A204.1 (cell line): ENCODE results near the gene ZNF467.

Source experiments
- FAIRE-seq: peaks from 2 replicates; lab custom pipeline; 2012; peaks lifted over from hg19 to GRCh38; lab: Jason Lieb, UNC

ZNF467 gene

DNA sequence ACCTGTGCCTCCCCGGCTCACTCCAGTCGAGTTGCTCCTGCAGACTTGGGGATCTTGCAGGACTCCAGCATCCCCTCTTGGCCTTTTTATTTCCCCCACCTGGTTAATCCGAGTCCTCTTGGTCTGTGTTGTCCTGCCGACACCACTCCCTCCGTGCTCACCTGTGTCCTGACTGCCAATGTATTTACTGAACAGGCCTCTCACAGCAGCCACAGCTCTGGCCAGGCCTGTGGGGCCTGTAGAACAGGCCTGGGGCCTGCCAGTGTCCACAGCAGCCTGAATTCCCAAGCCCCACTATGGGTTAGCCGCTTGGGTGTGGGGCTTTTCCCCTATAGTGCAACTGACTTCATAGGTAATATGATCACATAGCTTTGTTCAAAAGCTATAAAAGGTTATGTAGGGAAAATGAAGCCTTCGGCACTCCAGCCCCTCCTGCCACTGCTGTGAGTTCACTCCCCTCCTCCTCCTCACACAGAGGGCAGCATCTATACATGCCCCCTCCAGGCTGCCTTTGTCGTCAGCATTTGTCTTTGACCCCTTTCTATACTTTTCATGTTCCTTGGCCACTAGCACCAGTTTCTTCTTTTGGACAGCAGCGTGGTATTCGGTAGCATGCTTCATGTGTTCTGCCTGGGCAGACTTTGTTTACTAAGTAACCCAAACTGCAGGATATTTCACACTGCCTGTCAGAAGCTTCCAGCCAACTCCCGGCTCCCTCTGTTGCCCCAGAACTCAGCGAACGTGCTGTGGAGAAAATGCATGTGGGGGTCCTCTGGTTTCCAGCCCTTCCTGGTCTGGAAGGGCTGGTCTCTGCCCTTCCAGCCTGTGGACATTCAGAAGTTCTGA is 46.1 kb downstream of the ZNF467 start:
- no peak for FAIRE-seq

DNA sequence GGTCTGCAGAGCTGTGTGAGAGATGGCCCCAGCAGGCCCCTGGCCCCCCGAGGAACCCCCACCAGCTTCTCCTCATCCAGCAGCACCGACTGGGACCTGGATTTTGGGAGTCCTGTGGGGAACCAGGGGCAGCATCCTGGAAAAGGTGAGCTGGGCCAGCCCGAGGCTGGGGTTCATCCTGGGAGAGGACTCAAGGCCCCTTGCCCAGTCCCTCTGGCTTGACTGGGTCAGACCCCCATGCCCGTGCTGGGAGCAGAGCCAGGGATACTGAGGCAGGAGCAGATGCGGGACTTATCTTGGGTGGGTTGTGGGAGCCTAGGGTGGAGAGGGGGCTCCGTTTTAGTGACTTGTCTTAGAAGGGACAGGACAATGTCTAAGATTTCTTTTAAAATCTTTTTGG is 47.5 kb downstream of the ZNF467 start:
- no peak for FAIRE-seq

- FAIRE-seq, result no peak
Observed at GRCh38 chr7:149725426-149725821, 48.0 kb downstream of the ZNF467 start.

DNA sequence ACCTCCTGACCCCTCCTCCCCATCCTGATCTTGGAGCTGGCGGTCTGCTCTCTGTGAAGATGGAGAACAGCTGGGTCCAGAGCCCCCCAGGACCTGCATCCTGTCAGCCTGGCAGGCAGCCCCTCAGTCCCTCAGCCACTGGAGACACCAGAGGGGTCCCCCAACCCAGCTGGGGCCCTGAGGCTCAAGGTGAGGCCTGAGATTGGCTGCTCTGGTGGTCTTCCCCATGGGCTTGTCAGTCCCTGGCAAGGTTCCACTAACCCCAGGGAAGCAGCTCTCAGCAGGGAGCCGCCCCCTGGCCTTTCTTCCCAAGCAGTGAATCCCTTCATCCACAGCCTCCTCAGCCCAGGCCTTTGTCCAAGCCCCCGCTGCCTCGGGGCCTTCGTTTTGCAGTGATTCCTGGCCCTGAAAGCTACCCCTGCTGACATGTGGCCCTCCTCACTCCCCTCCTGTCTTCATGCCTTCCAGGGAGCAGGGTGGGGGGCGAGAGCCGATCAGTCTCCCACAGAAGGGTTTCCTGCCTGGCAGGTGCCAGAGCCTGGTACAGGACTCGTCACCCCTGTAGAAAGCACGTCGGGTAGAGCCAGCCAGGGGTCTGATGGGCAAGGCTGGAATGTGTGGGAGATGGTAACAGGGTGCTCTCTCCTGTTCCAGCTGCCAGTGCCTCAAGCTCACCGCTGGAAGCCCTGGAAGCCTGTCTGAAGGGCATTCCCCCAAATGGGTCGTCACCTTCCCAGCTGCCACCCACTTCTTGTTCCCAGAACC is 48.5 kb downstream of the ZNF467 start:
- FAIRE-seq, result no peak

- no peak for FAIRE-seq
Observed at GRCh38 chr7:149723795-149724495, 49.4 kb downstream of the ZNF467 start.

GRCh38 chr7:149723082-149723767 is 50.2 kb downstream of the ZNF467 start:
- no peak for FAIRE-seq

DNA sequence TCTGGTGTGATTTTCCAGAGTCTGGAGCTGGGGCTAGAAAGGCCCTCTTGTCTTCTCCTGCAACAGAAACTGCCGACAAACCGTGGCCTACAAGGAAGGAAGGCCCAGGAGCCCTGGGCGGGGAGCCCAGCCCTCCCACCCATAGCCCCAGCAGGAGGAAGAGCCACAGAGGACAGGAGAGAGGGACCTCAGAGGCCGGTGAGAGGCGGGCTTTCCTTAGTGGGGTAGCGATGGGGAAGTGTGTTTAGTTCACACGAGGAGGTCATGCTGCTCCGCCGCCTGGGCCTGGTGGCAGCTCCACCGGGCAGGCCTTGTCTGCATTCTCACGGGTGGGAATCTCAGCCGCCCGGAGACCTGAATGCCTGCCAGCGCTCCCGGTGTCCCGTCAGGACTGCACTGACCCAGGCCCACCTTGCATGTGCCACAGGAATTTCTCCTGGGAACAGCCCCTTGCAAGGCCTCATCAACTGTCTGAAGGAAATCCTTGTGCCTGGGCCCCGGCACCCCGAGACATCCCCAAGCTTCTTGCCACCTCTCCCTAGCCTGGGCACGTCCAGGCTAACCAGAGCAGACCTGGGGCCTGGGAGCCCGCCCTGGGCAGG is 50.9 kb downstream of the ZNF467 start:
- FAIRE-seq, result no peak

DNA sequence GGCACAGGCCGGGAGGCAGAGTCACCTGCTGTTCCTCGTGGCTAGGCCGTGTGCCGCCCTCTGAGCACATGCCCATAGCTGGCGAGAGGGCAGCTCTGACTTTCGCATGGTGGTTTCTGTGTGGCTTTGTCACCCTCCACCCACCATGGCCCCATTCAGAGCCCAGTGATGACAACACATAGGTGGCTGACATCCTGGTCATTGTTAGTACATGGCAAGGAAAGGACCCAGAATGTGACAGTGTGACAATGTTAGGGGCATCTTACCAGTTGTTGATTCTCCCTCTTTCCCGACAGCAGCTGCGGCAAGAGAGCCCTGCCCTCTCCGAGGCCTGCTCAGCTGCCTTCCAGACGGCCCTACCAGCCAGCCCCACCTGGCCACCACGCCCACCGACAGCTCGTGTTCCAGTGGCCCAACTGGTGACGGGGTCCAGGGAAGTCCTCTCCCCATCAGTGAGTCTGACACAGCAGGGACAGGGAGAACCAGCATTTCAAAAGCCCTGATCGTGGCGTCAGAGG is 52.2 kb downstream of the ZNF467 start:
- FAIRE-seq, result no peak

- no peak for FAIRE-seq
Observed at GRCh38 chr7:149720372-149721083, 52.9 kb downstream of the ZNF467 start.

DNA sequence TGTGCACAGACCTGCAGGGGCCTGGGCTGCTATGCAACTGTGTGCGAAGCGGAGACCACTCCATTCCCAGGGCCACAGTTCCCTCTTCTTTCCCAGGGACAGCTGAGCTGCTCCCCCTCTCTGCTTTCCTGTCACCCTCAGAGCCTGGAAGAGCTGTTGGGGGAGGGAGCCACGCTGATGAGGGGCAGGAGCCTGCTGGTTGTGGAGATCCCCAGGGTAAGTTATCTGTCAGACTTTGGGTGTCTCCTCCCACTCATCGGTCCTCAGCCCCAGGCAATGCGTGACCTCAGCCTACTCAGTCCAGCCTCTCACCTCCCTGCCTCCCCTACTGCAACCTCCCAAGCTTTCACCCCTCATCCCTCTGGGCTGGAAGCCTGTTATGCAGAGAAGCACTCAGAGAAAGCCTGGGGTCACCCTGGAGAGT is 53.5 kb downstream of the ZNF467 start:
- FAIRE-seq, result no peak

DNA sequence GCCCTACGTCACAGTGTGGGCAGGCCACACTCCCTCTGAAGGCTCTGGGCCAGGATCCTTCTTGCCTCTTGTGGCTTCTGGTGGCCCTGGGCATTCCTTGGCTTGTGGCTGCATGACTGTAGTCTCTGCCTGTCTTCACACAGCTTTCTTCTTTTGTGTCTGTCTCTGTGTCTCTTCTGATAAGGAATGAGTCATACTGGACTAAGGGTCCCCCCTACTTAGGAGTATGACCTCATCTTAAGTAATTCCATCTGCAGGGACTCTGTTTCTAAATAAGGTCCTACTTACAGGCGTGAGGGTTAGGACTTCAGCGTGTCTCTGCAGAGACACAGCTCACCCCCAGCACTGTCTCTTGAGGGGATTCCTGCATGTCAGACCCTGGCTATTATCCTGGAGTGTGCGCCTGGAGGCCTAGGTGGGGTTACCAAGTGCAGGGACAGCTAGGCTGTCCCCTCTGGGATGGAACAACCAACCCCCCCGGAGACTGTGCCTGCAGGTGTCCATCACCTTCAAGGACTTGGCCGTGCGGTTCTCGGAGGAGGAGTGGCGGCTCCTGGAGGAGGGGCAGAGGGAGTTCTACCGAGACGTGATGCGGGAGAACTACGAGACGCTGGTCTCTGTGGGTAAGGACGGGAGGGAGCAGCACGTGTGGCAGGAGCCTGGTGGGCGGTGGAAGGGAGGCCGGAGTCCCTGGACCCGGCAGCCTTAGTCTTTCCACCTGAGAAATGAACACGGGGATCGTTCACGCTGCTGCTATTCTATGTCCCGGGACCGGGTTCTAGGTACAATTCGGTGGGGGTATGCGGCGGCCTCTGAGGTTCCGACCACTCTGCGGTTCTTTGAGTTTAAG is 54.1 kb downstream of the ZNF467 start:
- FAIRE-seq, result no peak

DNA sequence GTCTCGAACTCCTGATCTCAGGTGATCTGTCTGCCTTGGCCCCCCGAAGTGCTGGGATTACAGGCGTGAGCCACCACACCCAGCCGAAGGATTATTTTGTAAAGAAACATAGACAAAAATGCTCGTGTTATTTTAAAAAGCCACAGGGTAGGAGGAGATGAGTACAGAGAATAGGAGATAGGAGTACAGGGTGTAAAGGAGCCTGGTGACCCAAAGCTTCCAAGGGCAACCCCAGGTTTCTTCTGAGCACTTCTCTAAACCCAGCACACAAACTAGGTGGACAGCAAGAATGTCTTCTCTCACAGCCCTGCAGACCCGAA is 54.7 kb downstream of the ZNF467 start:
- no peak for FAIRE-seq

- no peak for FAIRE-seq
Observed at GRCh38 chr7:149717481-149717880, 55.9 kb downstream of the ZNF467 start.

- no peak for FAIRE-seq
Observed at GRCh38 chr7:149716932-149717307, 56.5 kb downstream of the ZNF467 start.

DNA sequence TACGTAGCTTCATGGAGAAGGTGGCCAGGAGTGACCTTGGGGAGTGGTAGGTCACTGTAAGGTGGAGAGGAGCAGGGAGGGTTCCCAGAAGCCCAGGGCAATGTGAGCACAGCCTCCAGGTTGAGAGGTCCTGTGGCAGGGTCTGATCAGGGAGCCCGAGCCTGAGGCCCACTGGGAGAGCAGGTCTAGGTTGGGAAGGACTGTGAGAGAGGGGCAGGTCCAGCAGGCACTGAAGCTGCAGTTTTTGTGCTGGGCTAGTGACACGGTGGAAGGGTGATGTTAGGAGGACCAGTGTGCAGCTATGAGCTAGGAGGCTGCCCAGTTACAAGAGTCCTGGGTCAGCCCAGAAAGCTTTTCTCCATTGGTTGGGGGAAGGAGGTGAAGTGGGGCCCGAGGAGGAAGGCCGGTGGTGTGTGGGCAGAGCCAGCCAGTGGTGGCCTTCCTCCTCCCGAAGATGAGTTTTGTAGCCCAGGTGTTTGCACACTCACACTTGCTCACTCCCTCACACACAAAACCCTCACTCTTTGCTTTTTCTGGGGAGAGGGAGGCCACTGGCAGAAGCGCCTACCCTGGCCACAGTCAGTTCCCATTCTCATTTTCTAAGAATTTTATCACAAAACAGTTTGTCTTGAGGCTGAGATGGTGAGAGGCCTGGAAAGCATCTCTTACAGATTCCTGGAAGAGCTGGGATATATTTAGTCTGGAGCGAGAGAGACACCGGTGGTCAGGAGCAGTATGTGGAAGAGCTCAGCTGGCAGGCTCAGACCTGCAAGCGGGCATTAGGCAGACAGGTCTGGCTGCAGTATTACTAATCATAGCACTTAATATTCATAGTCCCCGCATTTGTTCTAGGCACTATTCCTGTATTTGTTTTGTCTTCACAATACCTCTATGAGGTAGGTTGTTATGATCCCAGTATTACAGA is 57.1 kb downstream of the ZNF467 start:
- FAIRE-seq, result no peak

DNA sequence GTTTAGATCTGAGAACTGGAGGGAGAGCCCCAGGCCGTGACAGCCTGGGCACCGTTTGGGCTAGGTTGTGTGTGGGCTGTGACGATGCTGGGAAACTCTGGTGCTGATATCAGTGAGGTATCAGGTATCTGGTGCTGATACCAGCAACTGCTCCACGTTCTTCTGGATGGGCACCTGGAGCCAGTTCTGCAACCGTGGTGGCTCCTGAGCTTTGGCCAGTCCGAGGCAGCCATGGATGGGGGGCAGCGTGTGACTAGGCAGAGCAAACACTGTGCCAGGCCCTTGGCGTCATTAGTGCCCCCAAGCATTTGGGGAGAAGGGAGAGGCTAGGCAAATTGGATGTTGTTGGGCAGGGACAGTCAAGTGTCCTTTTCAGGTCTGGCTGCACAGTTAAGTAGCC is 57.9 kb downstream of the ZNF467 start:
- no peak for FAIRE-seq

DNA sequence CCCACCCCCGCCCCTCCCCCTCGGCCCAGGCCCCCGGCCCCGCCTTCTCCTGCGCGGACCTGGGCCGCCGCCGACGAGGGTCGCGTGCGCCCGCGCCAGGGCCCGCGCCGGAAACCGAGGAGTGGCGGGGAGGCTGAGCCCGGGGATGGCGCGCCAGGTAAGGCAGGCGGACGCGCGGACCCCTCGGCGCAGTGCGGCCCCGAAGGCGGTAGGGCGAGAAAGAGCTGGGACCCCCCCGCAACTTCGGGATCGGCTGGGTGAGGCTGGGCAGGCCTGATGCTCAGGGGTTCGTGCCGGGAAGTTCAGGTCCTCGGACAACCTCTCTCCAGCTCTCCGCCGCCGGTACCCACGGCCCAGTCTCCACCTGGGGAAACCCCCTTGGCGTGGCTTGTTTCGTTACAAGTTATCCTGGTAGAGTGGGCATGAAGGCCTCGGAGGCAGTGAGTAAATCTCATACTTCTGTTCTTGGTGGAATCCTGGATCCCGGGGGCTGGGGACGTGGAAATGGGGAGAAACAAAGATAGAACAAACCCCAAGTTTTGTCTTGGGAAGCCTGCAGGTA is 58.4 kb downstream of the ZNF467 start:
- no peak for FAIRE-seq
